NT2/D1 (cell line): ENCODE results near the gene ERI3.

Experiments
- DNase-seq: peaks from one replicate; pipeline ENCODE4 v3.0.0-alpha.2; 2011; ENCODE audit warnings: low read depth, low spot score
- H3K27me3 ChIP-seq: 2 replicates; pipeline ENCODE4 v1.6.0; 2011; ENCODE audit warnings: mild to moderate bottlenecking; ENCODE audit not compliant: insufficient read length, insufficient read depth
- H3K36me3 ChIP-seq: 2 replicates; pipeline ENCODE4 v1.6.1; 2011; ENCODE audit warnings: mild to moderate bottlenecking, low read length, mixed read lengths; ENCODE audit not compliant: insufficient read depth, insufficient read length
- H3K4me1 ChIP-seq: 2 replicates; pipeline ENCODE4 v1.5.1; 2011; ENCODE audit not compliant: insufficient read depth, insufficient read length
- H3K4me3 ChIP-seq: 2 replicates; pipeline ENCODE4 v1.5.1; 2011; ENCODE audit warnings: low read depth; ENCODE audit not compliant: insufficient read length
- H3K9ac ChIP-seq: 2 replicates; pipeline ENCODE4 v1.6.0; 2011; ENCODE audit warnings: low read depth; ENCODE audit not compliant: insufficient read length
- H3K9me3 ChIP-seq: 2 replicates; pipeline ENCODE4 v1.5.1; 2011; ENCODE audit warnings: mild to moderate bottlenecking, low read length; ENCODE audit not compliant: insufficient read depth
- SUZ12 ChIP-seq: IDR thresholded peaks from 2 replicates; pipeline ENCODE4 v1.6.1; 2011; ENCODE audit not compliant: insufficient read length, insufficient read depth; ENCODE audit errors: extremely low read depth
- YY1 ChIP-seq: IDR thresholded peaks from 2 replicates; pipeline ENCODE4 v1.6.1; 2011; ENCODE audit not compliant: insufficient read length, insufficient read depth
- ZNF274 ChIP-seq: IDR thresholded peaks from 2 replicates; pipeline ENCODE4 v1.6.1; 2011; ENCODE audit warnings: mild to moderate bottlenecking, low read depth, low read length

ERI3 gene

GRCh38 chr1:44220001-44220751 lies 134.9 kb downstream of the ERI3 start:
- Histone ChIP-seq H3K4me1 (peaks cover 4% of the 10 kb centered on the region), H3K27me3 (no peaks in the 10 kb centered on the region), H3K36me3 (peaks cover 77% of the 10 kb centered on the region), H3K9me3 (peaks cover 17% of the 10 kb centered on the region), H3K4me3 (no peak overlapping the region), H3K9ac (peak overlapping the region; percentile 21)
- no peak for TF ChIP-seq YY1
- TF ChIP-seq ZNF274, result no peak
- no peak for TF ChIP-seq SUZ12
- no peak for DNase-seq

DNA sequence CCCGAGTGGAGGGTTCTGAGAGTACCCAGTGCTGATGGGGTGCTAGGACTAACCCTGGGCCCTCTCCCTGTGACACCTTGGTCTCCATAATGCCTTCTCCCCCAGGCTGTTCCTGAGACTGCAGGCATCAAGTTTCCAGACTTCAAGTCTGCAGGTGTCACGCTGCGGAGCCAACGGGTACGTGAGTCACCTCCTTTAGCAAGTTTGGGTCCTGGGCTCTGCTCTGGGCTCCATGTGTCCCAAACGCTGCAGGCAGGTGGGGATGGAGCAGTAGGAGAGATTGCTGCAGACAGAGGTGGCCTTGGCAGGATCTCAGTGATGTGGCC lies 135.8 kb downstream of the ERI3 start:
- Histone ChIP-seq H3K4me1 (peaks cover 4% of the 10 kb centered on the region), H3K9me3 (peaks cover 8% of the 10 kb centered on the region; the same call in 1 of the 2 replicates), H3K36me3 (peaks cover 87% of the 10 kb centered on the region), H3K9ac (no peak overlapping the region), H3K4me3 (no peak overlapping the region), H3K27me3 (no peaks in the 10 kb centered on the region)
- TF ChIP-seq SUZ12 (no peak), ZNF274 (no peak), YY1 (no peak)
- no peak for DNase-seq

- TF ChIP-seq SUZ12, result no peak
- TF ChIP-seq ZNF274, result no peak
- TF ChIP-seq YY1, result no peak
- peaks cover 4% of the 10 kb centered on the region for H3K4me1 ChIP-seq
- peaks cover 3% of the 10 kb centered on the region; the same call in 1 of the 2 replicates for H3K9me3 ChIP-seq
- DNase-seq, result no peak
- H3K36me3 ChIP-seq, result peaks cover 87% of the 10 kb centered on the region
- H3K27me3 ChIP-seq, result no peaks in the 10 kb centered on the region
- H3K9ac ChIP-seq, result no peak overlapping the region
- no peak overlapping the region for H3K4me3 ChIP-seq
These were observed 136.4 kb downstream of the ERI3 start for GRCh38 chr1:44218503-44219300.

DNA sequence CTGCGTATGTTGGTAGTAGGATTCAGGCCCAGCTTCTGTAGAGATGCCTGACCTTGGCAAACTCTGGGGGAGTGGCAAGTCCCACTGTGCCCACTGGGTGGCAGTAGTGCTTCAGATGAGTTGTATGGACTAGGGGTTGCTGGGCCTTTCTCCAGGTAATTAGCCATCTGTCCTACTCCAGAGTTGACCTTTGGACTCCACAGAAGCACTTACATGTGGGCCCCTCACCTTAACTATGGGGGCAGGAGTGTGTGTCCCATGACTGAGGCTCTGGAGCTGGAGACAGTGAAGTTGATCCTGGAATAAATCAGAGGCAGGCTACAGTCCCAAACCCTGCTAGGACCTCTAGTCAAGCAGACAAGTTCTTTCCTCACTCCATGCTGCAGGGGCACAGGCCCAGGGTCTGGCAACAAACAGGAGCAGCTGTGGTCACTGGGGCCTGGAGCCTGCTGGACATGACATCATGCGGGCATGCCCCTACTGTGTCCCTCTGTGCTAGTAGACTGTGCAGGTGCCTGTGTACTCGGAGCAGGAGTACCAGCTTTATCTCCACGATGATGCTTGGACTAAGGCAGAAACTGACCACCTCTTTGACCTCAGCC lies 137.1 kb downstream of the ERI3 start:
- H3K4me3 ChIP-seq, result no peak overlapping the region
- TF ChIP-seq YY1 (no peak), SUZ12 (no peak), ZNF274 (no peak)

GRCh38 chr1:44213222-44214112 lies 141.6 kb downstream of the ERI3 start, which contains the start of gene DMAP1:
DMAP1 (plus strand) TSS chr1:44213471; CDS start chr1:44213754, 283 bp downstream.
- Histone ChIP-seq H3K4me1 (no peaks in the 10 kb centered on the region), H3K36me3 (peaks cover 41% of the 10 kb centered on the region), H3K9ac (peak within 1 kb of the TSS; percentile 96), H3K9me3 (no peaks in the 10 kb centered on the region), H3K27me3 (no peaks in the 10 kb centered on the region), H3K4me3 (peak within 1 kb of the TSS; percentile 94)
- peak; percentile 86 for DNase-seq
- no peak for TF ChIP-seq SUZ12
- TF ChIP-seq YY1, result peak; percentile 58
- no peak for TF ChIP-seq ZNF274

More for the DNA sequence above, 137.1 kb downstream of the ERI3 start:
- peaks cover 4% of the 10 kb centered on the region for H3K4me1 ChIP-seq
- H3K9me3 ChIP-seq, result no peaks in the 10 kb centered on the region
- DNase-seq, result peak; percentile 74
- H3K27me3 ChIP-seq, result no peaks in the 10 kb centered on the region
- H3K9ac ChIP-seq, result no peak overlapping the region
- H3K36me3 ChIP-seq, result peaks cover 86% of the 10 kb centered on the region

DNA sequence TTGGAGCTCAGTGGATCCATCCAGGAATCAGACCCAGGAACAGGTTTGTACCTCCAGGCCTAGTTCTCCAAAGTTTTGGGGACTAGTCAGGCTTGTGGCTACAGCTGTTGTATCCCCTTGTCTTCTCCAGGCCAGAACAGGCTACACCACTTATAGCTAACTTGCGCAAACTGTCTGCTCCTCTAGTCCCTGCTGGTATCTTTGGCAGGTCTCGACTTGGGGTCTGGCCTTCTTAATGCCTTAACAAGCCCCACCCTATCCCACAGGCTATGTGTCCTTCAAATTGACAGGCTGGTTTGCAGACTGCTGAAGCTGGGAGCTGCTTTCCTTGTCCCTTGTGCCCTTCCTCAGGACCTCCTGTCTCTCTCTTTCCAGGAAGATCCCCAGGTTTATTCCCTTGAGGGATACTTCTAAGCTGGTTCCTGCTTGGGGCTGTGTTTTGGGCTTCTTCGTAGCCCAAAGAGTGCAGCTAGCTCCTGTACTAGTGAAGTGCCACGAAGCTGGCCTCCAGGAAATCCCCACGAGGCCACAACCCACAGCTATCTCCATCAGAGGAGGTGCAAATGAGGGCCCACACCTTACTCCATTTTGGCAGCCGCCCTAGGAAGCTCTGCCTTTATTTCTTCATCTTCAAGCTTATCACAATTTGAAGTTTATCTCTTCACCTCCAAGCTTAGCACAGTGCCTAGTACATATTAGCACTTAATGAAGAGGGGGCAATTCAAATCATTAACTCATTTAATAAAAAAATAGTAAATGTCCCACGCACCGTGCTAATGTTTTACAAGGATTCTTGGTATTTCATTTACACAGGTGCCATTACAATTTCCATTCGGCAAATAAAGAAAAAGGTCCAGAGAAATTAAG lies 142.5 kb downstream of the ERI3 start:
- DNase-seq, result no peak
- no peaks in the 10 kb centered on the region for H3K4me1 ChIP-seq
- TF ChIP-seq ZNF274 (no peak), SUZ12 (no peak), YY1 (no peak)
- H3K36me3 ChIP-seq, result peaks cover 33% of the 10 kb centered on the region
- no peaks in the 10 kb centered on the region for H3K9me3 ChIP-seq
- peak overlapping the region; percentile 94 for H3K4me3 ChIP-seq
- H3K27me3 ChIP-seq, result no peaks in the 10 kb centered on the region
- peak overlapping the region; percentile 96 for H3K9ac ChIP-seq
